Stimulated activated CD4-positive, alpha-beta T cell treated with anti-CD3 and anti-CD28 coated beads, Interleukin-15, amount 100 ng/mL, for 1 hour (primary cell): Measurements from ENCODE around the gene ENDOG.
A peak's percentile ranks its signal among the peaks of the same experiment; 100 is the strongest.
"Not testable (repeated sequence)": the region's sequence is repeated elsewhere in the genome, so short reads cannot be mapped to it uniquely, and the experiment has no call there.

ENCODE experiments used
- DNase-seq, 2 donors: peaks; one replicate each; pipeline ENCODE4 v3.0.0-alpha.2; 2020; ENCODE audit warnings: low read depth in 1 of 2, low spot score in 1 of 2

ENDOG gene

DNA sequence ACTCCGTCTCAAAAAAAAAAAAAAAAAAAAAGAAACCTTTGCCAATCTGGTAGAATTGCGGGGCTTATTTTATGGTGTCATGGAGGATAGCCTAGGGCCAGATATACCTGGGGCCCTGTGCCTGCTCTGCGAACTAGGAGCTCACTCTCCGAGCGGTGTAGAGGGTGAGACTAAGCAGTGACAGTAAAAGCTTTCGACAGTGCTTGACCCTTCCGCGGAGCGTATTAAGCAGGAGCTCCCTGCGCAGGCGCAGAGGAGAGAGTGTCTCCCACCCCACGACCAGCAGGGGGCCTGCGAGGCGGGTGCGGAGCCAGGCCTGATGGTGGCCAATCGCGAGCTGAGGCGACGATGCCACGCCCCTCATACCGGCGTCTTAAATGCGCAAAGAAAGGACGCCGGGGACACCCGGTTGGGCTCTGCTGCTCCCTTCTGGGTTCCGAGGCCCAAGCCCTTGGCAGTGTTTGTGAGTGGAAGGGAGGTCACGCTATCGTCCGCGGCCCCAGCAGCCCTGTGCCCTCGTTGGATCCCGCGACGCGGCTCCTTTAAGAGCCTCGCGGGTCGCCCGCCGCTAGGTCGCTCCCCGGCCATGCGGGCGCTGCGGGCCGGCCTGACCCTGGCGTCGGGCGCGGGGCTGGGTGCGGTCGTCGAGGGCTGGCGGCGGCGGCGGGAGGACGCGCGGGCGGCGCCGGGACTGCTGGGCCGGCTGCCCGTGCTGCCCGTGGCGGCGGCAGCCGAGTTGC, at the start of gene ENDOG:
Gene ENDOG, plus strand, starts transcription at position 402 of the 740 bp plus-strand sequence. Its CDS starts 185 bp downstream, at position 587.
- DNase-seq: peak; percentile 96 to 97

DNA sequence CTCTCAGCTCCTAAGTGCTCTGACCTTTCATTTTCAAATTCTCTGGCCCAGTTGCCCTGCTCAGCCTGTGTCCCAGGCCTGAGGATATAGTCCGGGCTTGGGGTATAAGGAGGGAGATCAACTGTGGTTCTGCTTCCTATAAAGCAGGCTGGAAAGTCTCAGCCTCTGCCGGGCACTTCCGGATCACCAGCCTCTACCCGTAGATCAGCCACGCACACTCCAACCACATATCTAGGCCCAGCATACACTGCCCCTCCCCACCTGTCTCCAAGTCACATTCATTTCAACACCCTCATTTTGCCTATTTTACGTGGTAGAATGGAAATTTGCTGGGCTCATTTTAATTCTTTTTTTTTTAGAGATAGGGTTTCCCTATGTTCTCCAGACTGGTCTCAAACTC, 49.7 kb upstream of the ENDOG start:
- DNase-seq: no peak

DNA sequence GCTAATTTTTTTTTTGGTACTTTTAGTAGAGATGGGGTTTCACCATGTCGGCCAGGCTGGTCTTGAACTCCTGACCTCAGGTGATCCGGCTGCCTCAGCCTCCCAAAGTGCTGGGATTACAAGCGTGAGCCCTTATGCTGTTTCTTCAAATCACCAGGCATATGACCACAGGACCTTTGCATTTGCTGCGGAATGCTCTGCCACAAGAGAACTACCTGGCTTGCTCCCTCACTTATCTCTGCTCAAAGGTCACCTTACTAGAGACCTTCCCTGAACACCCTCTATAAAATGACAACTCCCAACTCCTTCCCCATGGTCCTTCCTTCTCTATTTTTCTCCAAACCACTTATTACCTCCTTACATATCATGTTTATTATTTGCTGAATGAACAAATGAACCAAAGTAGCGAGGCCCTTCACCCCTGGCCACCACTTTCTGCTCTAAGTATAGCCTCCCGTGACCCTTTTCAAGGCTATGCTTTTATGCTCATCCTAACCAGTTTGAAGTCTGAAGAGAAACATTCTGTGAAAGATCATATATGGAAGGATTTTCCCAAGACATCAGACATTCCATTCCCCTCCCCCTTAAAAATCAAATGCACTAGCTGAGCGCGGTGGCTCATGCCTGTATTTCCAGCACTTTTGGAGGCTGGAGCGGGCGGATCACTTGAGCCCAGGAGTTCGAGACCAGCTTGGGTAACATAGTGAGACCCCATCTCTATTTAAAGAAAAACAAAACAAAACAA, 47.8 kb upstream of the ENDOG start:
- no peak for DNase-seq

DNA sequence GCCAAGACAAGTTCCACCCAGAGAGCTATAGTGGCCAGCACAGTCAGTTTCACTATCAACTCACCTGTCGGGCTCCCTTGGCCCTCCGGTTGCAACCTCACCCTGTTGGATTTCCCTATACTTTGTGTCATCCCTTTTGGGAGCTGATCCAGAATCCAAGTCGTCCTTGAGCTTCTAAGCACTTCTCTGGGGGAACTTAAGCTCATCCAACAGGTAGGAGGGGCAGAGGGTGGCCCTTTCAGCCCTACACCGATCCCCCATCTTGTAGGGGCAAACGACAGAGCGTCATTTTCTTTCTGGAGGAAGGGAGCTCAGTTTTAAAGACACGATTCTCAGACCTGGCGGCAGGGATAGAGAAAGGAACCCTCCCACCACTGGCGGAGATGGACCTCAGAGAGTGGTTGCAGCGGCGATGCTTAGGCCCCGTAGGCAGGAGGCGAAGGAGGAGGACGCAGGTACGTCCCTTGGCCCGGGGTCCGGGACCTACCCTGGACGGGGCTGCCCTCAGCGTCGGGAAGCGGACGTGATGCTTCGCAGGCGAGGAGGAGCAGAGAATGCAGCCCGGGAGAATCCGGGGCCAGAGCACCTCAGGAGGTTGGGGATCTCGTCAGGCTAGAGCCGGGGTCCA, 47.1 kb upstream of the ENDOG start:
- no peak for DNase-seq

DNA sequence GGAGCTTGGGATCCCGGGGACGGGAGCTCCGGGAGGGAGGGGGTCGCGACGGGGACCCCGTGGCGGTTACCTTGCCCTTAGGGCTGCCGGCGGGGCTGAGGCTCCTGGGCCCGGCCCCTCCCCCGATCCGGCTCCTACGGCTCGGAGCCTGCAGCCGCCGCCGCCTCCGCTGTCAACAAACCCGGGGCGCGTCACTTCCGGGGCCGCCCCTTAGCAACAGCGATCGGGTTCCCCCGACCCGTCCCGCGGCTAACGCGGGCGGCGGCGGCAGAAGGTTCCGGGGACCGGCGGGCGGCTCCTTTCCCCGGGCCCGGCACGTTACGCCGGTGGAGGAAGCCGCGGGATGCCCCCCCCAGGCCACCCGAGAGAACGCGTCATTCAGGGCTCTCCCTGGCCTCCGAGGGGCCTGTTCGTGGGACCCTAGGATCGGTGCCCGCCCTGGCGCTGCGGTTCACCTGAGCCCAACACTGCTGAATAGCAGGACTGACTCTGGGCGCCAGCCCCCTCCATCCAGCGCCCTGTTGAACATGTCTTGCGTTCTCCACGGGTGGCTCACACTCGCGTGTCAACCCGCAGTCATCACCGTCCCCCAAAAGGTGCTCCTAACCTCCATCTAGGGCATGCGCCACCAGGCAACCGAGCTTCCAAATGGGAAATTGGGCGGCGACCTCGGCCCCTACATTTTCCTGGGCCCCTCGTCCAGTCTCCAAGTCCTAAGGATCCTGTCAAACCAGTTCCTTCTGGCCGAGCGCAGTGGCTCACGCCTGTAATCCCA, 46.4 kb upstream of the ENDOG start, which contains the start of gene ZER1:
Gene ZER1, minus strand, starts transcription at position 183 of the 775 bp plus-strand sequence. CDS start 16,362 bp downstream, outside the sequence.
- DNase-seq: peak; percentile 85 to 95

DNA sequence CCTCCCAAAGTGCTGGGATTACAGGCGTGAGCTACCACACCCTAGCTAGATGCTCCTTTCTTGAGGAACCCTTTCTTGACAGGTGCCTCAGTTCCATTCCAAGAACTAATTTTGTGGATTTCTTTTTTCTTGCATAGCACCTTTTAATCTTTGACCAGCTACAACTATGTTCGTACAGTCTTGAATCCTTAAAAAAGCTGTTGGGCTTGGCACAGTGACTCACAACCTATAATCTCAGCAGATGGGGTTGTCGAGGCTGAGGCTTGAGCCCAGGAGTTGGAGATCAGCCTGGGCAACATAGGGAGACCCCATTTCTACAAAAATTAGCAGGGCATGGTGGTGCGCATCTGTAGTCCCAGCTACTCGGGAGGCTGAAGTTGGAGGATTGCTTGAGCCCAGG, 45.3 kb upstream of the ENDOG start:
- DNase-seq: no peak

DNA sequence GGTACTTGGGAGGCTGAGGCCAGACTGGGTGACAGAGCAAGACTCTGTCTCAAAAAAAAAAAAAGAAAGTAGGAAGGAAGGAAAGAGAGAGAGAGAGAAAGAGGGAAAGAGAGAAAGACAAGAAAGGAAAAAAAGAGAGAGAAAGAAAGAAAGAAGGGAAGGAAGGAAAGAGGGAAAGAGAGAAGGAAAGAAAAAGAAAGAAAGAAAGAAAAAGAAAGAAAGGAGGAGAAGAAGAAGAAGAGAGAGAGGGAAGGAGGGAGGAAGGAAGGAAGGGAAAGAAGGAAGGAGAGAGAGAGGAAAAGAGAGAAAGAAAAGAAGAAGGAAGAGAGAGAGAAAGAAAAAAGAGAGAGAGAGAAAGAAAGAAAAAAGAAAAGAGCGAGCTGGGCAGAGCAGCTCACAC, 43.5 kb upstream of the ENDOG start:
- no peak for DNase-seq

DNA sequence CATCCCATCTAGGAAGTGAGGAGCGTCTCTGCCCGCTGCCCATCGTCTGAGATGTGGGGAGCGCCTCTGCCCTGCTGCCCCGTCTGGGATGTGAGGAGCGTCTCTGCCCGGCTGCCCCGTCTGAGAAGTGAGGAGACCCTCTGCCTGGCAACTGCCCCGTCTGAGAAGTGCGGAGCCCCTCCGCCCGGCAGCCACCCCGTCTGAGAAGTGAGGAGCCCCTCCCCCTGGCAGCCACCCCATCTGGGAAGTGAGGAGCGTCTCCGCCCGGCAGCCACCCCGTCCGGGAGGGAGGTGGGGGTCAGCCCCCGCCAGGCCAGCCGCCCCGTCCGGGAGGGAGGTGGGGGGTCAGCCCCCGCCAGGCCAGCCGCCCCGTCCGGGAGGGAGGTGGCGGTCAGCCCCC, 38.2 kb upstream of the ENDOG start:
- DNase-seq: not testable (repeated sequence)

DNA sequence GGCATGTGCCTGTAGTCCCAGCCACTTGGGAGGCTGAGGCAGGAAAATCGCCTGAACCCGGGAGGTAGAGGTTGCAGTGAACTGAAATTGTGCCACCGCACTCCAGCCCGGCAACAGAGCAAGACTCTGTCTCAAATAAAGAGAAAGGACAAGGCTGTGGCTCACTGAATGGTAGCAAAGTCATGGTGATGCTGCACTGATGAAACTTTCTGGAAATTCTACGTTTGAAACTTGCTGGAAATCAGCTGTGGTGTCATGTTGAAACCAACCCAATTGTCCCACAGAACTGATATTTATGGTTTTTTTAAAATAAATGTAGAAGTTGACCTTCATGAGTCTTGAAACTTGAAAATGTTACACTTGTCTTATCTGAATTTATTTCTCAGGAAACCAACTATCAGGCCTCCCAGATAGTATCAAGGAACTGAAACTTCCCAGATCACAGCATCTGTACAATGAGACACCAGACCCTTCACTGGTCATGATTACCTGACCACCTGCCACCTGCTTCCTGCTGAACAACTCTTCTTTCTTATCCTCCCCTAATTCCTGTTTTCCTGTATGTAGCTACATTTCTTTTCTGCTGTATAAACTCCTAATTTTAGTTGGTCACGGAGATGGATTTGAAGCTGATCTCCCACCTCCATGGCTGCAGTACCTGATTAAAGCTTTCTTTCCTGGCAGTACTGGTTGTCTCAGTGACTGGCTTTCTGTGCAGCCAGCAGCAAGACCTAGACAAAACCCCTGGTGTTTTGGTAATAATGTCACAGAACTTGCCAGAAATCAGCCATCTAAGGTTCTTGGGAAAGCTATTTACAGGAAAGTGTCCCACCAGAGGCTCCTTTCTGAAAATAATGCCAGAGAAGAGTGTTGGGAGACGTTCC, 36.9 kb upstream of the ENDOG start:
- DNase-seq: no peak

DNA sequence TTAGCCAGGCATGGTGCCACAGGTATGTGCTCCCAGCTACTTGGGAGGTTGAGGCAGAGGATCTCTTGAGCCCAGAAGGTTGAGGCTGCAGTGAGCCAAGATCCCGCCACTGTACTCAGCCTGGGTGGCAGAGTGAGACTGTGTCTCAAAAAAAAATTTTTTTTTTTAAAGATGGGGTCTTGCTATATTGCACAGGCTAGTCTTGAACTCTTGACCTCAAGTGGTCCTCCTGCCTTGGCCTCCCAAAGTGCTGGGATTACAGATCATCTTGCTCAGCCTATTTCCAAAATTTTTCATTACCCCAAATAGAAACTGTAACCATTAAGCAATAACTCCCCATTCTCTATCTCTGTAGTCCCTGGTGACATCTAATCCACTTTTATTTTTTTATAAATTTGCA, 35.6 kb upstream of the ENDOG start:
- no peak for DNase-seq

DNA sequence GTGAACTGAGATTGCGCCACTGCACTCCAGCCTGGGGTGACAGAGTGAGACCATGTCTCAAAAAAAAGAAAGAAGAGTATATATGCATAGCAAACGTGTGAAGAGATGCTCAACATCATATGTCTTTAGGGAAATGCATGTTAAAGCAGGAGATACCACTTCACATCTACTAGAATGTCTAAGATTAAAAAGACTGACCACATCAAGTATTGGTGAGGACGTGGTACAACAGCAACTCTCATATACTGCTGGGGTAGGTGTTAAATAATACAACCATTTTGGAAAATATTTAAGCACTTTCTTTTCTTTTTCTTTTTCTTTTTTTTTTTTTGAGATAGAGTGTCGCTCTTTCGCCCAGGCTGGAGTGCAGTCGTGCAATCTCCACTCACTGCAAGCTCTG, 32.9 kb upstream of the ENDOG start:
- DNase-seq: no peak

DNA sequence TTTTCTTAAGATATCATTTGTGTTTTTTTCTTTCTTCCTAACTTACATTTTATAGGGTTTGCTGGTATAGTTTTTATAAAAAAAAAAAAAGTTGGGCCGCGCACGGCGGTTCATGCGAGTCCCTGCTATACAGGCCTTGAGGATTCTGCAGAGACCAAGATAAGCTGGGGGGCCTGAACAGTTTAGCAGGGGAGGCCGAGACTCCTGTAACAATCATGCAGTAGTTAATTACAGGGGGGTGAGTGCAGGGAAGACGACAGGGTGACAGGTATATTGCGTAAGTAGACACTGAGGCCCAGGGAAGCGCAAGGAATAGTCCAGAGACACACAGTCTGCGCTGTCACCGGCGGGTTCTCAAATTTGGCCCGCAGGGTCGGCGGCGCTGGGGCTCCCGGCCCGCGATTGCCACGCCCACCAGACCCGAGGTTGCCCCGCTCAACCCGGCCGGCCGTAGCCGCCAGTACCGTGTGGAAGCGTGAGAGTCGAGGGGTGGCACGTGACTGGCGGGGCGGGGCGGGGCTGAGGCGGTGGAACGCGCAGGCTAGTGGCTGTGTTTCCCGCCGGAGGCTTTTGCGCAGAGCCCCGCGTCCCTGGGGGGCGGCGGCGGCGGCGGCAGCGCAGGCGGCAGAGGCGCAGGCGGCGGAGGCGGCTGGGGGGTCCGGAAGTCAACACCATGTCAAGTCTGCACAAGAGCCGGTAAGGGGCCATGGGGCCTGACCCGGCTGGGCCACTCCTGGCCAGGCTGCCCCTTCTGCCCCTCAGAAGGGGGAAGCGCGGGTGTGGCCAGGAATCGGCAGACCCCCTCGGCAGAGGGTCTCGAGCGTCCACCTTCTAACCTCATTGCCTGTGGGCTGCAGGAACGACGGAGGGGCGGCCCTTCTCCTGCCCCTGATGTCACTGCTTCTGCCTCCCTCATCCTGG, 31.4 kb upstream of the ENDOG start, which contains the start of gene TBC1D13:
Gene TBC1D13, plus strand, starts transcription at position 573 of the 921 bp plus-strand sequence. Its CDS starts 101 bp downstream, at position 674.
- DNase-seq: peak; percentile 82 to 84

DNA sequence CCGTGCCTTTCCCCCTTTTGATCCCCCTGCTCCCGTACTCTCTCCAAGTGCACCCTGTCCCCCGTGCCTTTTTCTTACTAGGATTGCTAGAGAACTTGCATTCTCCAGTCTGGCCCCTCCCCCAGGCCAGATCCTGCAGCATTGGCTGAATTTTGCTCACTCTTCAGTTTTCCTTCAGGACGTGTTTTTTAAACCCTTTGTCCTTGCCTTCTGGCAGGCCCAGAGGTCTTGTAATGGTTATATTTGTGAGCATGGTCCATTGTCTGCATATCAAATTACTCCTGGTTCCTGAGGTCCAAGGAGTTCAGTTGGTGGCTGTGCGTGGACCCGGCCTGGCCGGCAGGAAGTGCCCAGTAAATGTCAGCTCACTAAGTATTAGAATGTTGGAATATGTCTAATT, 30.6 kb upstream of the ENDOG start:
- no peak for DNase-seq

DNA sequence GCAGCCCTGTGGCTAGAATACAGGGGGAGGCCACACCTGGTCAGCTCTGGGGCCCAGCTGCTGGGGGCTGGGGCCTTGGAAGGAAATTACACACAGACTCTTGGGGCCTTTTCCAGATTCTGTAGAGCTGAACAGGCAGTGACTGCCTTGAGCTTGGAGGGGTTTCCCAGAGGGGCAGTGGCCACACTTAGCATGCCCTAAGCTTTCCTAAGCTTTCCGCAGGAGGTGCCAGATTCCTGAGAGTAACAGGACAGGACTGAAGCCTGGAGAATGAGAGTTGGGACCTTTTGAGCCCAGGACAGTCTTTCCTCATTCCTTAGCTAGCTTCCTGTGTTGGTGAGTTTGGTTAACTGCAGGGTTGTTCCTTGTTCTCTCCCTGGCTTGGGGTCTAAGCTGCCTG, 29.9 kb upstream of the ENDOG start:
- DNase-seq: no peak

DNA sequence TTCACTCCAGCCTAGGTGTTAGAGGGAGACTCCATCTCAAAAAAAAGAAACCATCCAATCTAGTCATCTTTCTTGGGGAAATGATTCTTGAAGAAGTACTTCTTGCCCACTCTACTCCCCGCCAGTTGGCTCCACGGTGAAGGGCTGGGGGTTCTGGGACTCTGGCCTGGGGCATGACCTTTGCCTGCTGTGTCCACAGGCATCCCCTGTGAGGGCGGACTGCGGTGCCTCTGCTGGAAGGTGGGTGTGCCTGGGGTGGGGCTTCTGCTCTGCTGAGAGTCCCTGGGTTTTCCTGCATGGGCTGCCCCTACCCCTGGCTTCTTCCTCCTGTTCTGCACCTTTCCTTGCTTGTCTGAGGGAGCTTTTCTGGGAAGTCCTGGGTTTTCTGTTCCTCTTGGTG, 27.8 kb upstream of the ENDOG start:
- DNase-seq: no peak

DNA sequence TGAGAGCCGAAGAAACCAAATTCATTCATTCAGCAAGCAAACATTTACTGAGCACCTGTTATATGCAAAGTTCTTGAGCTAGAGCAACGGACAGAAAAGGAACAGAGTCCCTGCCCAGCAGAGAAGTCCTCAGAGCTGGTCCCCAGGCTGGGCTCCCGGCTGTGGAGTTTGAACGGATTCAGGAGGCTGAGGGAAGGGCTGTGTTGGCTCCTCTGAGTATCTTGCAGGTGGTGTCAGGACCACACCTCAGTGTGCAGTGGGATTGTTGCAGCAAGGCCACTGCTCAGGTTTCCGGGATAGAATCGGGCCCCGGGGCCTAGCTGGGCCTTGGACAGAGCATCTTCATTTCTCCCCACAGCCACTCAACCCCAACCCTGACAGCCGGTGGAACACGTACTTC, 26.2 kb upstream of the ENDOG start:
- DNase-seq: no peak

DNA sequence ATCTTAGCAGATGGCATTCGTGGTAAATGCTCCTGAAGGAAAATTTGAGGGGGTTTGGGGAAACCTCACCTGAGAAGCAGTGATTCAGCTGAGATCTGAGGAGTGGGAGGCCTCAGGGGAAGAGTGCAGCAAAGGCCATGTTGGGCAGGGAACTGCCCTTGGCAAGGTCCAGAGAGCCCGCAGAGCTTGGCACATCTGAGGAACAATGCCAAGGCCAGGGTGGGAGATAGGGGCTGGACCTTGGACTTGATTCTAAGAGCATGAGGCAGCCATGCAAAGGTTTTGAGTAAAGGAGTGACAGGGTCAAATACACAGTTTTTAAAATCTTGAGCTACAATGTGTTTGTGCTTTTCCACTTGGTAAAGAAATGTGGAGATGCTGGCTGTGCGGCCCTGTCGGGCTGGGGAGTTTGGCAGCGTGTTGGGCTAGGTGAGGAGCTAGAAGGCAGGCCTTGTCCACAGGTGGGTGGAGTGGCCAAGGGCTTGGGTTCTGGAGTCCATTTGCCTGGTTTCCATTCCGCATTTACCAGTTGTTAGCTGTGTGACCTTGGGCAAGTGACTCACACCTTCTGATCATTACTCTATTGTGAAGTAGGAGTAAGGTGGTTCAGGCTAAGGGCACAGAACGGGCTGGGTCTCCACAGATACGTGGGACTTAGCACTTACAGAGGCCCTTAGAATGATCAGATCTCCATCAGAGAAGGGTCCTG, 25.2 kb upstream of the ENDOG start:
- DNase-seq: no peak

DNA sequence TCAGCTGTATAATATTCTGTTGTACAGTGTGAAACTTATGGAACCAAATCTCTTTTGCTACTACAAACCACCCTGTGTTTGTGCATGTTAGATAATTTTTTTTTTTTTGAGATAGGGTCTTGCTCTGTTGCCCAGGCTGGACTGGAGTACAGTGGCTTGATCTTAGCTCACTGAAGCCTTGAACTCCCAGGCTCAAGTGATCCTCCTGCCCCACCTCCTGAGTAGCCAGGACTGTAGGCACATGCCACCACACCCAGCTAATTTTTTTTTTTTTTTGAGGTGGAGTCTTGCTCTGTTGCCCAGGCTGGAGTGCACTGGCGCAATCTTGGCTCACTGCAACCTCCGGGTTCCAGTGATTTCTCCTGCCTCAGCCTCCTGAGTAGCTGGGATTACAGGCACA, 23.3 kb upstream of the ENDOG start:
- DNase-seq: not testable (repeated sequence)
